Caco-2 (cell line): ENCODE results near the gene TDRKH. TPM values are rescaled to one million over a fixed set of nuclear protein-coding genes. Genes with fewer than 3 reads are reported as not detected.

Source experiments
- BruUV-seq: library from RNA; stranded (reverse); fragments of 400-500 nt; replicated peaks from 2 replicates; lab custom pipeline; 2021; lab: Mats Ljungman, UMichigan
- CTCF ChIA-PET: fragments of 300-600 bp; sonication (Branson Sonifier 250); formaldehyde crosslinking; loops from one replicate; lab custom pipeline; 2022; ENCODE audit warnings: antibody characterized with exemption; lab: Charles Lee
- POLR2A ChIA-PET: fragments of 300-600 bp; sonication (Branson Sonifier 250); formaldehyde crosslinking; loops from one replicate; lab custom pipeline; 2022; ENCODE audit warnings: antibody characterized with exemption; lab: Charles Lee
- DNase-seq, 2 experiments: peaks; one replicate each; pipeline versions ENCODE4 v3.0.0 to v3.0.0-alpha.2; 2020 to 2022
- H3K27me3 ChIP-seq: replicated peaks from 2 replicates; pipeline ENCODE4 v1.6.0; 2011; ENCODE audit warnings: low read length; ENCODE audit not compliant: control insufficient read depth, insufficient read depth
- H3K36me3 ChIP-seq: 2 replicates; pipeline ENCODE4 v1.5.1; 2011; ENCODE audit warnings: low read length; ENCODE audit not compliant: control insufficient read depth, insufficient read depth
- H3K4me1 ChIP-seq: fragments of 250-450 bp; sonication (Bioruptor Pico); 2 replicates; pipeline ENCODE4 v1.5.1; 2020; ENCODE audit warnings: mild to moderate bottlenecking
- H3K4me3 ChIP-seq: 2 replicates; pipeline ENCODE4 v1.5.1; 2011; ENCODE audit warnings: low read depth, mild to moderate bottlenecking, control low read depth, low read length
- H3K9me3 ChIP-seq: fragments of 250-450 bp; sonication (Bioruptor Pico); 2 replicates; pipeline ENCODE4 v1.5.1; 2020; ENCODE audit warnings: mild to moderate bottlenecking, moderate library complexity
- H3K27ac Mint-ChIP-seq: one replicate; pipeline ENCODE4 v1.8.0; 2022; ENCODE audit warnings: mixed read lengths; ENCODE audit not compliant: unreplicated experiment
- H3K27me3 Mint-ChIP-seq: one replicate; pipeline ENCODE4 v1.8.0; 2022; ENCODE audit warnings: mixed read lengths; ENCODE audit not compliant: insufficient read depth, unreplicated experiment
- H3K36me3 Mint-ChIP-seq: one replicate; pipeline ENCODE4 v1.8.0; 2022; ENCODE audit warnings: mild to moderate bottlenecking, mixed read lengths; ENCODE audit not compliant: insufficient read depth, unreplicated experiment
- H3K4me1 Mint-ChIP-seq: one replicate; pipeline ENCODE4 v1.8.0; 2022; ENCODE audit warnings: low read depth, mixed read lengths; ENCODE audit not compliant: unreplicated experiment
- H3K4me3 Mint-ChIP-seq: one replicate; pipeline ENCODE4 v1.8.0; 2022; ENCODE audit warnings: mild to moderate bottlenecking, moderate library complexity, mixed read lengths; ENCODE audit not compliant: unreplicated experiment
- H3K9me3 Mint-ChIP-seq: one replicate; pipeline ENCODE4 v1.8.0; 2022; ENCODE audit warnings: mixed read lengths; ENCODE audit not compliant: unreplicated experiment
- CTCF ChIP-seq, 2 experiments: fragments of 200-600 bp in 1 of 2; IDR thresholded peaks; 1 replicate in 1 of 2; 2 replicates in 1 of 2; pipeline versions ENCODE4 v1.5.1 to v1.8.0; 2011 to 2022; ENCODE audit warnings: antibody characterized with exemption in 1 of 2, control low read depth in 1 of 2, inconsistent platforms in 1 of 2, low read depth in 1 of 2, low read length in 1 of 2, mild to moderate bottlenecking in 1 of 2, moderate library complexity in 1 of 2; ENCODE audit not compliant: insufficient read depth in 1 of 2, severe bottlenecking in 1 of 2, unreplicated experiment in 1 of 2
- intact Hi-C: fragments of 100-400 bp; cut with micrococcal nuclease; formaldehyde crosslinking; loops from one replicate; pipeline ENCODE4 v1.10.0; 2022; ENCODE audit not compliant: unreplicated experiment
- total RNA-seq: library from RNA; stranded (reverse); gene quantifications from 2 replicates; pipeline ENCODE4 v1.2.3, GENCODE V29; 2022

Gene TDRKH
- total RNA-seq, 1 experiment from 2014 or later: 15.0 TPM

- no peaks in the 10 kb centered on the region for H3K9me3 ChIP-seq
- H3K4me3 ChIP-seq: no peak overlapping the region
- H3K27me3 Mint-ChIP-seq: no peaks in the 10 kb centered on the region
- H3K4me3 Mint-ChIP-seq: no peak overlapping the region
- H3K4me1 Mint-ChIP-seq: peaks cover 31% of the 10 kb centered on the region
- peaks cover 11% of the 10 kb centered on the region for H3K36me3 Mint-ChIP-seq
- ChIA-PET POLR2A (no interaction called here), CTCF (no interaction called here)
- H3K27me3 ChIP-seq: no peaks in the 10 kb centered on the region
- intact Hi-C loops: no loop called here
- no TSS peak for BruUV-seq
- no peaks in the 10 kb centered on the region for H3K36me3 ChIP-seq
- no peak for DNase-seq
- peaks cover 20% of the 10 kb centered on the region for H3K4me1 ChIP-seq
- no peak for TF ChIP-seq CTCF (IDR thresholded peaks at IDR 0.05; ENCODE audit: insufficient read depth in 1 of 2, low read depth in 1 of 2, low read length in 1 of 2, severe bottlenecking in 1 of 2, unreplicated experiment in 1 of 2)
- H3K27ac Mint-ChIP-seq: no peak overlapping the region
- H3K9me3 Mint-ChIP-seq: no peaks in the 10 kb centered on the region
Observed at GRCh38 chr1:151833172-151833900, 43.0 kb upstream of the TDRKH start.

- ChIA-PET POLR2A (no interaction called here), CTCF (no interaction called here)
- Mint-ChIP-seq H3K27me3 (no peaks in the 10 kb centered on the region), H3K27ac (no peak overlapping the region), H3K9me3 (no peaks in the 10 kb centered on the region), H3K4me1 (peaks cover 31% of the 10 kb centered on the region), H3K4me3 (no peak overlapping the region), H3K36me3 (peaks cover 11% of the 10 kb centered on the region)
- Histone ChIP-seq H3K36me3 (no peaks in the 10 kb centered on the region), H3K27me3 (no peaks in the 10 kb centered on the region), H3K4me1 (peaks cover 20% of the 10 kb centered on the region), H3K9me3 (no peaks in the 10 kb centered on the region), H3K4me3 (no peak overlapping the region)
- no TSS peak for BruUV-seq
- TF ChIP-seq CTCF (IDR thresholded peaks at IDR 0.05; ENCODE audit: insufficient read depth in 1 of 2, low read depth in 1 of 2, low read length in 1 of 2, severe bottlenecking in 1 of 2, unreplicated experiment in 1 of 2): no peak
- intact Hi-C loops: no loop called here
- DNase-seq: no peak
Observed at GRCh38 chr1:151832318-151832980, 42.1 kb upstream of the TDRKH start.

GRCh38 chr1:151831605-151832004 lies 41.3 kb upstream of the TDRKH start, which contains the start of gene RORC:
RORC (minus strand) TSS chr1:151831802; CDS start chr1:151831764, 38 bp downstream.
- no peak for TF ChIP-seq CTCF (IDR thresholded peaks at IDR 0.05; ENCODE audit: insufficient read depth in 1 of 2, low read depth in 1 of 2, low read length in 1 of 2, severe bottlenecking in 1 of 2, unreplicated experiment in 1 of 2)
- Histone ChIP-seq H3K4me3 (no peak within 1 kb of the TSS), H3K36me3 (no peaks in the 10 kb centered on the region), H3K27me3 (no peaks in the 10 kb centered on the region), H3K9me3 (no peaks in the 10 kb centered on the region), H3K4me1 (peaks cover 17% of the 10 kb centered on the region)
- Mint-ChIP-seq H3K36me3 (peaks cover 9% of the 10 kb centered on the region), H3K27ac (no peak within 1 kb of the TSS), H3K4me3 (no peak within 1 kb of the TSS), H3K4me1 (peaks cover 23% of the 10 kb centered on the region), H3K27me3 (no peaks in the 10 kb centered on the region), H3K9me3 (no peaks in the 10 kb centered on the region)
- CTCF ChIA-PET: no interaction called here
- intact Hi-C loops: no loop called here
- POLR2A ChIA-PET: no interaction called here
- BruUV-seq: no TSS peak
- DNase-seq: no peak
